ENCODE results near the gene RIN1. TPM values are rescaled to one million over a fixed set of nuclear protein-coding genes. Genes with fewer than 3 reads are reported as not detected.

Gene RIN1
- total and polyA plus RNA-seq, 2 donors (not counting 1 experiment from before 2014, with no cell fraction given) = 0.72 to 1.7 TPM

GRCh38 chr11:66313321-66314185 lies 22.7 kb downstream of the RIN1 start:
- peak overlapping the region; percentile 62 for H3K9ac ChIP-seq (ENCODE audit: low read length)
- Mint-ChIP-seq H3K4me3 (peak overlapping the region; percentile 99), H3K27me3 (no peaks in the 10 kb centered on the region), H3K4me1 (peaks cover 43% of the 10 kb centered on the region), H3K27ac (peak overlapping the region; percentile 99), H3K9me3 (ENCODE audit: insufficient read depth) (no peaks in the 10 kb centered on the region)
- CTCF ChIA-PET = interaction anchor here (1.1 to 6.3 kb wide), 13 partner anchors 11 to 534 kb away, joined by 4 to 101 read pairs (median 20); partner anchors contain the start of genes B4GAT1, BRMS1, DPP3 and RIN1
- H2AFZ ChIP-seq (ENCODE audit: insufficient read depth, low read depth, low read length, poor library complexity, severe bottlenecking) = peak overlapping the region; percentile 88
- no peaks in the 10 kb centered on the region for H3K79me2 ChIP-seq (ENCODE audit: control insufficient read depth, insufficient read depth, low read length)
- H3K4me2 ChIP-seq (replicated peaks; ENCODE audit: low read depth, low read length, poor library complexity, severe bottlenecking) = peak overlapping the region; percentile 89
- POLR2A ChIA-PET = interaction anchor here (0.5 to 2.0 kb wide), 11 partner anchors 17 to 925 kb away, joined by 3 to 12 read pairs (median 5); partner anchors contain the start of genes BRMS1, DPP3, MRPL11 and NPAS4
- H3K27me3 ChIP-seq (replicated peaks in 1 of 4; ENCODE audit: control extremely low read depth in 1 of 4, control insufficient read depth in 3 of 4, insufficient read depth in 4 of 4, low read length in 3 of 4) = no peaks in the 10 kb centered on the region
- peaks cover 26 to 36% of the 10 kb centered on the region in 2 donors for H3K4me1 ChIP-seq (ENCODE audit: control insufficient read depth in 2 of 2, insufficient read depth in 2 of 2, low read length in 2 of 2)
- H3K27ac ChIP-seq (ENCODE audit: low read length in 2 of 2) = peak overlapping the region; percentile 57 to 80
- no peaks in the 10 kb centered on the region for H3K36me3 ChIP-seq (replicated peaks in 1 of 2; ENCODE audit: control extremely low read depth in 1 of 2, control insufficient read depth in 1 of 2, extremely low read depth in 1 of 2, insufficient read depth in 2 of 2, low read length in 1 of 2)
- 74% methylated on average over 35 of the region's 38 CpGs for WGBS (ENCODE audit: insufficient coverage)
- TF ChIP-seq EZH2 (IDR thresholded peaks at IDR 0.05; ENCODE audit: borderline replicate concordance, insufficient read depth, low read depth, low read length, poor library complexity, severe bottlenecking) (no peak), CTCF (IDR thresholded peaks at IDR 0.05) (no peak)
- no peak for DNase-seq
- ATAC-seq (ENCODE audit: low read depth) = no peak
- no peaks in the 10 kb centered on the region for H3K9me3 ChIP-seq (ENCODE audit: control extremely low read depth in 1 of 3, control insufficient read depth in 2 of 3, insufficient read depth in 1 of 3, low read length in 2 of 3)
- peak overlapping the region in 4 of 5 experiments; percentile 30 to 63 (median 53) for H3K4me3 ChIP-seq (ENCODE audit: control extremely low read depth in 1 of 5, extremely low read depth in 1 of 5, insufficient read depth in 1 of 5, low read depth in 2 of 5, low read length in 4 of 5)
- no peaks in the 10 kb centered on the region for H4K20me1 ChIP-seq (ENCODE audit: control insufficient read depth, insufficient read depth, low read length, poor library complexity, severe bottlenecking)
- intact Hi-C loops (cut with micrococcal nuclease) = loop anchor here (2.0 kb wide), 1 partner anchor 365 kb away; no protein-coding TSS in a partner anchor
